Measurements from ENCODE around the gene BIN2.
"Not testable (repeated sequence)": the region's sequence is repeated elsewhere in the genome, so short reads cannot be mapped to it uniquely, and the experiment has no call there.

The BIN2 gene

GRCh38 chr12:51307655-51308593 is 16.1 kb downstream of the BIN2 start:
- no peak for DNase-seq

DNA sequence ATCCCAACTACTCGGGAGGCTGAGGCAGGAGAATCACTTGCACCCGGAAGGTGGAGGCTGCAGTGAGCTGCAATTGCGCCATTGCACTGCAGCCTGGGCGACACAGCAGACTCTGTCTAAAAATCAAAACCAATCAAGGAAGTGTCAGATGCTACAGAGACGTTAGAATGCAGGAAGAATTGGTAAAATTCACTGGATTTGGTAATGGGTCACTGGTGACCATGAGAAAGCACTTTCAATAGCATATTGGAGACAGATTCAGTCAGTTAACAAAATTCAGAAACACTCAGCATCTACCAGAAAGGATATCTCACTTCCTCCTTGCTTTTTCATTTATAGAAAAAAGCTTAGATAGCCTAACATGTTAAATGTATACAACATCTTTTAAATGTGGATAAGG is 17.5 kb downstream of the BIN2 start:
- no peak for DNase-seq

GRCh38 chr12:51300768-51301167 is 23.2 kb downstream of the BIN2 start:
- not testable (repeated sequence) for DNase-seq

DNA sequence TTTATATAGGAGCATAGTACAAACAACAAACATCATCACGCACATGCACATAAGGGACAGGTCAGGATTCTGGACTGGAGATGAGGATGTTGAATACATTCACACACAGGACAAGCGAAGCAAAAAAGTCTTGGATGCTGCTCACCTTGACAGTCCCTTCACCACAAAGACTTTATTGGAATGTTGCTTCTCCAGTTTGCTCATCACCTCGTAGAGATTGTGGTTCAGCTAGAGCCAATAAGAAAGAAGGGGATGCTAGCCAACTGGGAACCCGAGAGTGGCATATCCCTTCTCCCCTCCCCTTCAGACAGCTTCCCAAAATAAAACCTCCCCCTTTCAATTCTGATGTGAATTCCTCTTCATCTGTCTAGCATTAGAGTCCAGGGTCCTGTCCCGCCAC is 28.3 kb downstream of the BIN2 start:
- DNase-seq: no peak

DNA sequence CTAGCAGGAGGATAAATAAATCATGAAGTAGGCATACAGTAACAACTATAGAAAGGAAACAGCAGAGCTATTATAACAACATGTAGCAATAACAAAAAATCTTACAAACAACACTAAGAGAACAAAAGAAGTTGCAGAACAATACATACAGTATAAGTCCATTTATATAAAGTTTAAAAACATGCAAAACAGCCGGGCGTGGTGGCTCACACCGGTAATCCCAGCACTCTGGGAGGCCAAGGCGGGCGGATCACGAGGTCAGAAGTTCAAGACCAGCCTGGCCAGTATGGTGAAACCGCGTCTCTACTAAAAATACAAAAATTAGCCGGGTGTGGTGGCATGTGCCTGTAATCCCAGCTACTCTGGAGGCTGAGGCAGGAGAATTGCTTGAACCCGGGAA is 29.9 kb downstream of the BIN2 start:
- DNase-seq: not testable (repeated sequence)

DNA sequence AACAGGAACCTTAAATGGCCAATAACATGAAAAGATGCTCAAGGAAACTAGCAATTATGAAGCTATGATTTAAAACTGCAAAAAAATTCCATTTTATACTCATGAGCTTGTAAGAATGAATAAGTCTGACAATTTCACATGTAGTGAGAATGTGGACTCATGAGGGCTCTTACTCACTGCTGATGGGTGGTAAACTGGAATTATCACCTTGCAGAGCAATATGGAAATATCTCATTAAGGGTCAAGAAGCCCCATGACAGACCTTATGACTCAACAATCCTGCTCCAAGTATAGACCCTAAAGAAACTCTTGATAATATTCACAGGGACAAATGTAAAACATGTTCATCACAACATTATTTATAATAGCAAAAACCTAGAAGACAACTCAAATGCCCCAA is 30.3 kb downstream of the BIN2 start:
- no peak for DNase-seq

DNA sequence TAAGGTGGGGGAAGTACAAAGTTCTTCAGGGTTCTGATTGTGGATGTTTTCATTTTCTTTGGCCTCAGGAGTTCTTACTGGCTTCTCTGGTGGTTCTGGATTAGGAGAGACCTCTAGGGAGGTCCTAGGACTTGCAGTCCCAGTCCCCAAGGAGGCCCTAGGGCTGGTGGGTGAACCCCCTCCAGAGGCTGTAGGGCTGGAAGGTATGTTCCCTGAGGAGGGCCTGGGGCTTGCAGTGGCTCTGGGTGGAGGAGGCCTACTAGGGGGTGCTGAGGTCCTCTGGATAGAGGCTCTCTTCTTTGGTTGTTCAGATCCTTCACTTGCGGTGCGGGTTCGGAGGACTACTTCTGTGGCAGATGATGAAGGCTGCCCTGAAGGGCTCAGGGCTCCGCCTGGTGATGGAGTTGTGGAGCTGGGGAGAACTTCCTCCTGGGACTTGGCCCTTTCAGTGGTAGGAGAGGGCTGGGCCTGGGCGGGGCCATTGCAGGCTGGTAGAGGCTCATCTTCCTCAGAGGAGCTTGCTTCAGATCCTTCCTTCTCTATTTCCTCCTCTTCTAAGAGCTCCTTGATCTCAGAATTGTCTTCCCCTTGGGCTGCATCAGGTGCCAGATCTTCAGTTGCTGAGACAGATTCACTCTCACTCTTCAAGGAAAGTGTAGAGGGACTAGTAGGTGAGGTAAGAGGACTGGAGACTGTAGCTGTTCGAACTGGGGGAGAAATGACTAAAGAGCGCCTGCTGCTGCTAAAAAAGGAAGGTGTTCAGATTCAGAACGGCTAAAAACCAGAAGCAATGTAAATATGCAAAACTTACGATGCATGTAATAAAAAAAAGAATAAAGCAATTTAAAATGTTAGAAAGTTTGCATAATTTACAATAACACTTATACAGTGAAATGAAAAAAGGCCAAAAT is 32.1 kb downstream of the BIN2 start:
- not testable (repeated sequence) for DNase-seq

- no peak for DNase-seq
These were observed 38.1 kb downstream of the BIN2 start for GRCh38 chr12:51285843-51286242.

- no peak for DNase-seq
These were observed 42.6 kb downstream of the BIN2 start for GRCh38 chr12:51281202-51281924.

DNA sequence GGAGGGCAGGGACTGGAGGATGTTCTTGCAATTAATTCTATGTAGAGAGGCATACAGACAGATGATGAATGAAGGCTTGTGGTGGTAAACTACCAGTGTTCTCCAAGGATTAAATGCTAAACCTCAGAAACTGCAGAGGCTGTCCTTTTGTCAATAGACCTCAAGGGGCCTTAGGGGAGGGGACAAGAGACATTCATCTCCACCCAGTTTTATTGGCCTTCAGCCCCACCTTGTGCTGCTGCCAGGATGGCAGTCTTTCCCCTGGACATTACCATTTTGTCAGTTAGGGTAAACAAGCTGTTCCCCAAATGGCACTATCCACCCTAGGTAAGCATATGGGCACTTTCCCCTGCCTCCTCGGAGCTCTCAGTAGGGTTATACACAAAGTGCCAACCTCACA is 48.9 kb downstream of the BIN2 start:
- DNase-seq: no peak

DNA sequence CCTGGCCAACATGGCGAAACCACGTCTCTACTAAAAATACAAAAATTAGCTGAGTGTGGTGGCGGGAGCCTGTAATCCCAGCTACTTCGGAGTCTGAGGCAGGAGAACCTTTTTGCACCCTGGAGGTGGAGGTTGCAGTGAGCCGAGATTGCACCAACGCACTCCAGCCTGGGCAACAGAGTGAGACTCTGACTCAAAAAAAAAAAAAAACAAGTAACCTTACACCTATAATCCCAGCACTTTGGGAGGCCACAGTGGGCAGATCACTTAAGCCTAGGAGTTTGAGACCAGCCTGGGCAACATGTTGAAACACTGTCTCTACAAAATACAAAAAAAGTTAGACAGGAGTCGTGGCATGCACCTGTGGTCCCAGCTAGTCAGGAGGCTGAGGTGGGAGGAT is 51.2 kb downstream of the BIN2 start:
- DNase-seq: not testable (repeated sequence)

DNA sequence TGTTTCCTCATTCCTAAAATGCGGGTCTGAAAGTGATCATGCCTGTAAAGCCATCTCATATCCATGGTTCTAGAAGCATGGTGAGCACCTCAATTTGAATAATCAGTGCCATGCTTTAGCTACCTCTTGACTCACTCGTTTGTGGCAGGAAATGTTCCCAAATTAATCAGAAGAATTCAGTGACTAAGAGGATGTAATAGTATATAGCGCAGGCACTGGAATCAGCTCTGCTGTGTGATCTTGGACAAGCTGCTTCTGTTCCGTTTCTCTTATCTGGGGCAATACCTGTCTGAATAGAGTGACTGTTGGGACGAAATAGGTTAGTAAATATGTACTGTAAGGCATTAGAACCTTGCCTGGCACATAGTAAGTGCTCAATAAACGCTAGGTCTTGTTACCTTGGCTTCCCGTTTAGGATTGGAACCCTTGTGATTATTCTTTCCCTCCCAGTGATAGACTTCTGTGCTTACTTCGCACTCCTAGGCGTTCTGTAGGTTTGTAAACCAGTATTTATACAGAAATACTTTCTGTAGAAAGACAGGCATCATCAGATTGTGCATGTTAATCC is 52.9 kb downstream of the BIN2 start:
- DNase-seq: no peak

DNA sequence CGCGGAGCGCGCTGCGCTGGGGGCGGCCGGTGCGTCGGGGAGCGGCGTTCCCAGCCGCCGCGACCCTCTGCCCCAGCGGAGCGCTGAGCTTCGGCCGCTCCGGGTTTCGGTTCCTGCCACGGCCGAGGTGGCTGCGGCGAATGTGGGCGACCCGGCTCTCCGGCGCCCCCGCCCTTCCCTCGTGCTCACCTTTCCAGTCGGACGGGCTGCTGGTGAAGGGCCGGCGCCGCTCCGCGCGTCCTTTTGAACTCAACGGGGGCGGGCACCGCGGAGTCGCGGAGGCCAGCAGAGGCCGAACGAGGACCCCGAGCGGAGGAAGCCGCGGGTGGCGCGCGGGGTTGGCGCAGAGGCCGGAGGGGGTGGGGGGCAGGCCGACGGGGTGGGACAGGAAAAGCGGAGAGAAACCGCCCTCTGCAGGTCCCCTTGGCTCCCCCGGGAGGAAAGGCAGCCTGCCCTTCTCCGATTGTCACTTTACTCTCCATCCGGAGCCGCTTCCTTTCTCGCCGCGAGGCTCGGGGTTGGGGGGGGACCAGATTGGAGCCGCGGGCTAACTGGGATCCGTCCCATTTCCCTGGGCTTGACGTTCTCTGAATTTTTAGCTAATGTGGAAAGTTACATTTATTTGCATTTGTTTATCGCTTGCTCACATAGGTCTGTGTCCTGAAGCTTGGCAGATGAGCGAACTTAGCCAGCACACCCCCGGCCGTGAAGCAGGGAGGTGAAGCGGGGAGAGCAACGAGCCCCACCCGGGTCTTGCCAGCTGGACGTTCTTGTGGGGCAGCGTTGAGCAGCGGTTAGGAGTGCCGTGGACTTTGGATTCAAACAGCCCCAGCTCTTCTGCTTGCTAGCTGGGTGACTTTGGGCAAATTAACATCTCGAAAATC is 53.7 kb downstream of the BIN2 start, which contains the start of gene SMAGP:
SMAGP (minus strand) TSS at position 349 of the 884 bp plus-strand sequence. CDS start 1,137 bp downstream, outside the sequence.
- no peak for DNase-seq

DNA sequence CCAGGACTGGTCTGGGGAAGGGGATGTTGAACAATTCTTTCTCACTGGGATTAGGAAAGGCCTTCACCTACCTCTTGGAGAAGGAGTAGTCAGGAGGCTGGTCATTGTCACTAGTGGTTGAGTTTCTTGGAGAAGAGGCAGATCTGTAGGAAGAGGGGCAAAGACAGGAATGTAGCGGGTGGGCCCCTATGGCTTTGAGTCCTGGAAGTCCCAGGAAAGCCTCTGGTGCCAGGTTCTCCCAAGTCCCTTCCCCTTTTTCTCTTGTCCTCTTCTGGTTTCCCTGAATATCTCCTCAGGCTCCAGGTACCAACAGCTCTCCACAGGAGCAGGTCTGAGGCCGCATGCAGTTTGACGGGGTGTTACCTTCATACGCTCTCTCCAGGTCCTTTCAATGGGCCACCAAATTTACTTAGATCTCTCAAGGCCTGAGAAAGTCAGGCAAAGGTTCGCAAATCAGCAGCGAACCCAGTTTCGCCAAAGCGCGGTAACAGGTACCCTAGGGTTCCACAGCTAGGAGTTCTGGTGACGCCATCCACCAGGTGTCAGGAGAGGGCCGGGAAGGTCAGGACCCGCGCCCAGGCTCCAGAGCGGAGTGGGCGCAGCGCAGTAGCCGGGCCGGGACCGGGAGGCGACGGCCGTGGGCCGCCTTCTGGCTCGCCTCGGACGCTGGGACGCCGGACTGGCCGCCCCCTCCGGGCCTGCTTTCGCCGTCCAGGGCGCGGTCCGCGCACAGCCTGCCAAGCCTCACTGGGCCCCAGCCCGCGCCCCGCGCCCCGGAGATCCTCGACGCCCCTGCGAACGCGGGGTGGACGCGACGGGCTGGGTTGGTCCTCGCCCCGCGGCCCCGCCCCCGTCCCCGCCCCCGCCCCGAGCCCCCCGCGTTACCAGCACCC is 54.6 kb downstream of the BIN2 start:
- DNase-seq: no peak

DNA sequence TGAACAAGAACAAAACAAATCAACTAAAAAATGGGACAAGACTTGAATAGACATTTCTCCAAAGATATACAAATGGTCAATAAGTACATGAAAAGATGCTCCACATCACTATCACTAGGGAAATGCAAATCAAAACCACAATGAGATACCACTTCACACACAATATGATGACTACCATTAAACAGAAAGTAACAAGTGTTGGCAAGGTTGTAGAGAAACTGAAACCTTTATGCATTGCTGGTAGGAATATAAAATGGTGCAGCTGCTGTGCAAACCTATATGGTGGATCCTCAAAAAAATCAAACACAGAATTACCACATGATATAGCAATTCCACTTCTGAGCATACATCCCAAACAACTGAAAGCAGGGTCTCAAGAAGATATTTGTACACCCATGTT is 59.0 kb downstream of the BIN2 start:
- DNase-seq: no peak

- DNase-seq: no peak
These were observed 59.7 kb downstream of the BIN2 start for GRCh38 chr12:51264297-51264696.

- DNase-seq: no peak
These were observed 60.6 kb downstream of the BIN2 start for GRCh38 chr12:51263341-51263740.

DNA sequence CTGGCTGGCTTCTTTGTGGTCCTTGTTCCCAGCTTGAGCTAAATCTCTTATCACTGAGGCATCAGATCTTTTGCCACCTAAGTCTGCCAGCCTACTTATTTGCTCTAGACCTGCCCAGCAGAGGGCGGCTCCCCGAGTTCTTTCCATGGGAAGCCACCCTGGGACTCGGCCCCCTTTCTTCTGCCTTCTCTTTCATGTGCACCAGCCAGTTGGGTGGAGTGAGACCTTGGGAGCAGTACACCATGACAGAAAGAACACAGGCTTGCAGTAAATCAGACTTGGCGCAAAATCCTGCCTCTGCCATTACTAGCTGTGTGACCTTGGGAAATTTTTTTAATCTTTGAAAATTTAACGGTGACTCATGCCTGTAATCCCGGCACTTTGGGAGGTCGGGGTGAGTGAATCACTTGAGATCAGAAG is 61.2 kb downstream of the BIN2 start:
- DNase-seq: no peak

DNA sequence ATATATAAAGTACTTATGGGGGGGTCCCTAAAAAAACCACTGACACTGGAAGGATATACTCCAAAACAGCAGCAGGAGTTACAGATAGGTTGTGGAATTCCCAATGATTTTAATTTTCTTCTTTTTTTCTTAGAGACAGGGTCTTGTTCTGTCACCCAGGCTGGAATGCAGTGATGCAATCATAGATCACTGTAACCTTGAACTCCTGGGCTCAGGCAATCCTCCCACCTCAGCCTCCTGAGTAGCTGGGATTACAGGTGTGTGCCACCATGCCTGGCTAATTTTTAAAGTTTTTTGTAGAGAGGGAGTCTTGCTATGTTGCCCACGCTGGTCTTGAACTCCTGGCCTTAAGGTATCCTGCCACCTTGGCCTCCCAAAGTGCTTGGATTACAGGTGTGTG is 64.4 kb downstream of the BIN2 start:
- DNase-seq: not testable (repeated sequence)

GRCh38 chr12:51254536-51254935 is 69.4 kb downstream of the BIN2 start:
- DNase-seq: no peak
